OCI-M1 (cell line): Measurements from ENCODE around the gene CD47.

Experiments used
- DNase-seq: peaks from one replicate; lab custom pipeline; 2025; lab: John Stamatoyannopoulos, UW

The CD47 gene

DNA sequence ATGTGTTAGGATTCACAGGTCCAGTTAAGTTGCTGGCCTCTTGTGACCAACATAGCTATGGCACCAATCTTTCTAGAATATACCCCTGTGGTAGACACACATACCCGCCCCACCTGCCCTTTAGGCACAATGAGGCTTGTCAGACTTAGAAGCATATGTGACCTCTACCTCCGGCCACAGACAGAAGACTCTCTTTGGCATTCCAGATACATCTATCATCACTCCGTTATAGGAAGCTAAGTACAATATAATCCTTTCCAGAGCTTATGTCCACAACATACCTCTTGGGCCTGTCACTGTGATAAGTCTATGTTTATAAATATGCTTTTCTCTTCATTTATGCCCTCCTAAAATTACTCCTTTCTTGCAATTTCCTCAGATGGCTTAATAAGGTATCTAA lies 39.8 kb downstream of the CD47 start:
- DNase-seq, result no peak

- DNase-seq, result no peak
Observed at GRCh38 chr3:108047987-108048386, 42.8 kb downstream of the CD47 start.

DNA sequence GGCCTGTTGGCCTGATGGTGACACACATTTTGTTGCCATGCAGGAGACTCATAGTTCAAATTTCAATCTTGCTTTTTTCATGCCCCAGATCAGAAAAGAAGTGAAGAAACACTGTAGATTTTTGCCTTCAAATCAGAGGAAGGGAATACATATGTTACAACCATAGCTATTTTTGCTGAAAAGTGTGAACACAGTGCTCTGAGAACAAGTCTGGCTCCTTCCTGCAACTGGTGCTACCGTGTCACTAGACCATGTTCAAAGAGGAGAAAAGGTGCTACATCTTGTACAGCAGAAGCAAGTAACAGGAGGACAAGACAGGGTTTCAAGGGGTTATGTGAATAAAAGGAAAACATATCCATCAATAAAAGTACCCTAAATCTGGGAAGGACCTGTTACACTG lies 44.6 kb downstream of the CD47 start:
- DNase-seq, result no peak

GRCh38 chr3:108044699-108045098 lies 46.1 kb downstream of the CD47 start:
- DNase-seq, result no peak

GRCh38 chr3:108042300-108042699 lies 48.5 kb downstream of the CD47 start:
- no peak for DNase-seq

DNA sequence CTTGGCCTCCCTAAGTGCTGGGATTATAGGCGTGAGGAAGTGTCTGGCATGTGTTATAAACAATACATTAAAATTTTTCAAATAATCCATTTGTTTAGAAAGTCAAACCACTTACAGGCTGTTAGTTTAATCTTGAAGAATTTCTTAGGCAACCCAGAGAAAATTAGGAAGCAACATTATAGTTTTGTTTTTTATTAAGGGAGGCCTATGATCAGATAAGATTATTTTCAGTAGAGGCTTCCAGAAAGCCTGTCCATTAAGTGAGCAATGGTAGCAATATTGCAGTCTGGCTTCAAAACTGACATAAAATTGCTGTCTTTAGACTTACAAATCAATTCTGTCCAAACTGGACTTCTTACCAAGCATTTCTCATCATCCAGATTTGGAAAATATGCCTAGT lies 49.6 kb downstream of the CD47 start:
- DNase-seq, result no peak

- DNase-seq, result no peak
Observed at GRCh38 chr3:108037770-108038169, 53.1 kb downstream of the CD47 start.

DNA sequence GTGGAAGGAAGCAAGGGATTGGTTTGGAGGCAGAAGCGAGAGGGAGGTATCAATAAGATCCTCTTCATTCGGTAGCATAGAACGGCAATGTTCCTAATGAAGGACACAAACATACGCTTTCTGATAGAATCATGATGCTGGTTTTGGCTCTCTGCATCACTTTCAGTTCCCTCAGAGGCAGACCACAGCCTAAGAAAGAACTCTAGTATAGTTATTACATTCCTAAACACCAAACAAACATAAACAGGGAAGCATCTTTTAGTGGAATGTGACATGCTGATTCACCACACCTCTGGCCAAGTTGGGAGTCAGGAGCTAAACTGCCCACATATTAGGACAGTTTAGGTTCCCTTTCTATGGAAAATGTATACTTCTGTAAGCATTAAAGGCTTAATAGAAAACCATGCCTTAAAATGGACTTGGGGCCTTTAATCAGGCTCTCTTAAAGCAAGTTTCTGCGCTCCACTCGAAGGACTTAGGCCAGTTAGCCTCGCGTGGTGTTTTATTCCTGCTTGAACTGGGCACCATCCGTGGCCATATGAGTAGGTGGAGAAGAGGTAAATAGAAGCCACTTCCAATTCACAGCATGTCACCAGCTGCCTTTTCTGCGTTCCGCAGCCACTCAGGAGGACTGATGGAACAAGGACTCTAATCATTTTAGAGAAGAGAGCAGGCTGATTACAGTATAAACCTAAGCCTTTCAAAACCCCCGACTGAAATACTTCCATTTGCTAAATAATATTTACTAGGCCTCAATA lies 53.7 kb downstream of the CD47 start:
- no peak for DNase-seq

DNA sequence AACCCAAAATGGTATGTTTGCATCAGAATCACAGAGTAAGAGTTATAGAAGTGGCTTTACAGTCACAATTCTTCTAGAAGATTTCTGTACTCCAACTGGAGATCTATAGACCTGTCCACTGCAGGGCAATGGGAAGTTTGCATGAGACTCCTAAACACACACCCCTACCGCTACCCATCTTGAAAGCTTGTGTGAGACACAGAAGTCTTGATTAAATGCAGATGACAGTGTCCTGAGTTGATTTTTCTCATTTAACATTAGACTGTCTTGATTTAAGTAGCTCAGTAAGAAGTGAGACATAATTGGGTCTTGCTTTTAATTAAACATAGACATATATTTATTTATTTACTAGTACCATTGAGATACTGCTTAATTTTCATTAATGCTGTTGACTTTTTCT lies 54.4 kb downstream of the CD47 start:
- DNase-seq, result no peak

DNA sequence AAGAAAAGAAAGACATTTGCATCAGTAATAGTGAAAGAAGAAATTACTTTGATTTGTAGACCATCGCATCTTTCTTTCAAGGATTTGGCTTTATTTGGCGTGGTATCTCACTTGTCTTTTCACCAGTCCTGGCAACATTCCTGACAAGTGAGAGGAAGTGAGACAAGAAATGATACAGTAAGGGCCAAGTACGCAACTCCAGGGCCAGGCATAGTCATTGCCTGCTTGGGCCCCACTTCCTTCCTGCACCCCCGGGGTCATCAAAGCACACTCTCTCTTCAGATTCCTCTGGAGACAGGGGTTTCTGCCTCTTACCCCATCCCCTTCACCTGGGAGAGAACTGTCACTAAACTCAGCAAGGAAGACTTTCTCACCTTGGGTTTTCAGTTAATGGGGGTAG lies 55.1 kb downstream of the CD47 start:
- DNase-seq, result no peak

GRCh38 chr3:108031895-108032294 lies 58.9 kb downstream of the CD47 start:
- no peak for DNase-seq

GRCh38 chr3:108030960-108031359 lies 59.9 kb downstream of the CD47 start:
- DNase-seq, result no peak

GRCh38 chr3:108029466-108029865 lies 61.4 kb downstream of the CD47 start:
- no peak for DNase-seq

GRCh38 chr3:108028896-108029295 lies 61.9 kb downstream of the CD47 start:
- no peak for DNase-seq

- no peak for DNase-seq
Observed at GRCh38 chr3:108025177-108025576, 65.7 kb downstream of the CD47 start.

DNA sequence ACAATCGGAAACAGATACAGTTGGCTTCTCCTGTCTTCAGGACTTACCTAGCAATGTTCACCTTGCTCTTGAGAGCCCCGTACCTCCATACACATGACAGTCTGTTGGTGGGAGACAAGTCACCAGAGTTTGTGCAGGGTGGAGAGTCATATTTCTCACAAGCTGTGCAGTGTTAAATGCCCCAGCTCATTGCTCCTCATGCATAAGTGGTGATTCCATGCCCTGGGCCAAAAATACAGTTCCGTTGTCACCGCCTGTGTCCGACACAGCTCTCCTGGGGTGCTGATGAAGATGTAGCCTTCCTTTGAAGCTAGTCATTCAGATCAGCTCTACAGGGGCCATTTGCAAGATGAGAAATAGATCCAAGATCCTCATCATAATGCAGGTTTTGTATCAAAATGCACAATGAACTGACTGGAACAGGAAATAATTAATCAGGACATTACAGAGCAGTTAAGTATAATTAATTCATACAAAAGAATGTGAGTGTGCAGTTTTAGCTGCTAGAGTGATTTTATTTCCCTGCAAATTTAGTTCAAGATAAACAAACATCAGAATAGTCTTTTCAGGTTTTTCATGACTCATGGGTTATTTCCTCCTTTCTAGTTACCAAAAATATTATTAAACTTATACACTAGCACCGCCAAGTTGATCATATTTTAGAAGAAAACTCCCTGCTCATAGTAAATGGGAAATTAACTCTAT lies 66.5 kb downstream of the CD47 start:
- DNase-seq, result no peak

GRCh38 chr3:108022256-108023150 lies 68.3 kb downstream of the CD47 start:
- DNase-seq, result no peak

DNA sequence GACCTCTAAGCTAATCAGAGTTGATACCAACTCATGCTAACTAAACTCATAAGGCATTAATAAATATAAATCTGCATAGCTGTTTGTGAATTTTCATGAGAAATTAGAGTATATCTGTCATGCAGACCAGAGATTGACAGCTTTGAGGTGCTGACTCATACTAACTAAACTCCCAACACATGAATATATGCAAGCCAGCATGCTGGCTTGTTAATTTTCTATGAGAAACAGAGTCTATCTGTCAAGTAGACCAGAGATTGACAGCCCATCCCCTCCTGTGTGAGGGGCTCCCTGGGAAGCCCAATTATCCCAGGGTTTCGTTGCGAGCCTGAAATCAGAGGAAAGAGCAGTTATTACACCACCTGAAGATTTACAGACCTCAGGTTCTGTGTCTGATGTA lies 69.3 kb downstream of the CD47 start:
- DNase-seq, result no peak

GRCh38 chr3:108021131-108021530 lies 69.7 kb downstream of the CD47 start:
- no peak for DNase-seq

- DNase-seq, result no peak
Observed at GRCh38 chr3:108018552-108018951, 72.3 kb downstream of the CD47 start.

DNA sequence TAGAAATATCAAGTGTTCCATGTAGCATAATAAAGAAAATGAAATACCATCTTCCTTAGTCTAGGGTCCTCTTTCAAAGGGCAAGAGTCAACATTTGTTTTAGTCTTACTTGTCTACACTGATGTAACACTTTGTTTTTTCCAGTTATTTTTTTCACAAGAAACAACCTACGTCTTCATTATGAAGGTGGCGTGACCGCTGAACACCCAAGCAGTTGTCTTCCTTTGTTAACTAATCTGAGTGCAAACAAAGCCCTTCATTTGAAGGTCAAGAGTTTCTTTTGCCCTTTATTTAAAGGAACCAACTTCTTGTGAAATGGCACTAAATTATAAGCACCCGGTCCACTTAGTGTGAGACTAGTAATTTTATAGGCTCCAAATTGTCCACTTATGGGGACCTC lies 73.2 kb downstream of the CD47 start:
- no peak for DNase-seq

- DNase-seq, result no peak
Observed at GRCh38 chr3:108014943-108015342, 75.9 kb downstream of the CD47 start.
